Midbrain (tissue), 1 donor: ENCODE results near the gene SLC13A1.
A peak's percentile ranks its signal among the peaks of the same experiment; 100 is the strongest.

ENCODE experiments used
- DNase-seq: peaks from one replicate; lab custom pipeline; 2025; lab: John Stamatoyannopoulos, UW

SLC13A1 gene

DNA sequence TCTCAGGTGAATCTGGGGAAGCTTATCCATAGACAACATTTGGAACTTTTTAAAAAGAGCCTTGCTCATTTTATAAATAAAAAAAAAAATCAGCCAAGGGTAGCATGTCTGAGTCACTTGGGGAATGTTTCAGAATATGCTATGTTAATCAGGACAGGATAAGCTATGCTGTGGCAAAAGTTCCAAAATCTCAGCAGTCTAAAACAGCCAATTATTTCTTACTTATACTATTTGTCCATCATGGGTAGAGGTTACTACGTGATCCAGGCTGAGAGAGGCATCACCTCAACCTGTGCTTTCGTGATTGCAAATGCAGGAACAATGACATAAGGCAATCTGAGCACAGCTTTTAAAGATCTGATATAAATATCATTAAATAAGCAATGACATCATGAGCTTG lies 6.5 kb downstream of the SLC13A1 start:
- DNase-seq = no peak

DNA sequence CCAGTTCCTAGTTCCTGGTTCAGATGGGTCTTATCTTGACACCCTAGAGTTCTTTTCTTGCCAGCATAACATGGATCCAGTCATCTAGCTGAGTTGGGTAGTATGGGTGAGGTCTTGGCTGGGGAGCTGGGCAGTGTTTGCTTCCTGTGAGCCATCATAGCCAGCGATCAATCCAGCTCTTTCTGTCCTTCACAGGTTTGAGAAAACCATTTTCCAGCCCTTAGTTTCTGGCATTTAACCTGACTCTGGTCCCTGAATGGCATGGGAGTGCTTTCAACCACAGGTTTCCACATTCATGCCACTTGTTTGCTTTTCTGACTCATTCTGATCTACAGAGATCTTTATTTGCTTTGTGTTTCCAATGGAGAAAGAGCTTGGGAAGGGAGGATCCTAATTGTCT lies 8.6 kb downstream of the SLC13A1 start:
- DNase-seq = no peak

DNA sequence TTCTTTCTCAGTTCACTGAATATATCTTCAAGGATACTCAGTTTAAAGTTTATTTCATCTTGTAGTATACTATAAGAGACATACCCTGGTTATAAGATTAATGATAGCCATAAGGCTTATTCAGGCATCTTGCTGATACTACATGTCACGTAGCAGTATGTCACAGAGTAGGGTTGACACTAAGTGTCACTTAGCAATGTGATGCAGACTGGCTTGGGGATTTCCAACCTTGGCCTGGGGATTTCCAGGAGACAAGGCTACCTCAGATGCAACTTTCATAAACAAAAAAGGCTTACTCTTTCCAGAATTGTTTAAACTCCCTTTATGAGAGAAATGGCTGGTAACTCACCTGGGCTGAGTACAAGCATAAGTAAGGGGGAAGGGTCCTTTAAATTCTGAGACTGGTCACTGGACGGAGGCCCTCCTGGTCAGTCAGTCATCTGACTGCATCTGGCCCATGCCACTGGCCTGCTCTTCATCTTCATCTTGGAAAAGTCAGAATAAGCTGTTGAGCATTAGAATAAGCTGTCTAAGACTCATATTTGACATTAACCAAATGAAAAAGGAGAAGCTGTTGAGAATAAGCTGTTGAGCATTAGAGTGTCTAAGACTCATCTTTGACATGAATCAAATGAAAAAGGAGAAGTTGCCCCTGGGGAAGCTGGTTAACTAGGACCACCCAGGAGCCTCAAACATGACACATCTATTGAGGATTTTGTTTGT lies 9.5 kb downstream of the SLC13A1 start:
- no peak for DNase-seq

DNA sequence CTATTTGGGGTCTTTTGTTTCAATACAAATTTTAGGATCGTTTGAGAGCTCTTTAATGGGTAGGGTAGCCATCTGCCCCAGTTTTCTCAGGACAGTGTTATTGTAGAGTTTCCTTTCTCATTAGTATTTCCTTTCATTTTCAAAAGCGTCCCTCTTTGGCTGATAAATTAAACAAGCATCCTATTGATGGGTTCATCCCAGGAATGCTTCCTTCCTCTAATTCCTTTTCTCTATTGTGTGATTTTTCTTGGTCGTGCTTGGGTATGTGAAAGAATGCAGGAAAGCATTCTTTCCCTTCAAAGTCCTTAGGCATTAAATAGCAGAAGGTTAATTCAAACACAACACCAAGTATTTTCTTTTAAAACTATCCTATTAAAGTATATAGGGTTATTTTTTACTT lies 14.0 kb downstream of the SLC13A1 start:
- no peak for DNase-seq

DNA sequence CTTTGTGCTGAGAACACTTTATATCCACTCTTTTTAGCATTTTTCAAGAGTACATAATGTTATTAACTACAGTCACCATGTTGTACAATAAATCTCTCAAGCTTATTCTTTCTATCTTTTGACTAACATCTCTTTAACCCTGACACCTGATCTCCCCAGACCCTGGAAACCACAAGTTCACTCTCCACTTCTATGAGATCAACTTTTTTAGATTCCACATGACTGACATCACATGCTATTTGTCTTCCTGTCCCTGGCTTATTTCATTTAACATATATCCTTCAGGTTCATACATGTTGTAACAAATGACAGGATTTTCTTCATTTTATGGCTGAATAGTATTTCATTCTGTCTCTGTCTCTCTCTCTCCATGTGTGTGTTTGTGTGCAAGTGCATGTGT lies 15.5 kb downstream of the SLC13A1 start:
- no peak for DNase-seq

DNA sequence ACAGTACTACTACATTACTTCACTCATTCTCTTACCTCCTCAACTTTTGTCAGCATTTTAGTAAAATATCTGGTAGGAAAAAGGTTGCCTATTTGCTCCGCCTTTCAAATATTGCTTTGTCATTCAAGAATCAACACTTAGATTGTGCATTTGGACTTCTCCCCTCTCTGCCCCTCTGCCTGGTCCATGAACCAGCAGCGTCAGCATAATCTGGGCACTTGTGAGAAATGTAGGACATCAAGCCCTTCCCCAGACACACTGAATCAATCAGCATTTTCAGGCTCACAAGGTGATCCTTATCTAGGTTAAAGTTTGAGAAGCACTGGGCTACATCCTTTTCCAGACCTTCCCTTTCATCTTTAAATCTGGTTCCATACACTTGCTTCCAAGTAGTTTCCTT lies 16.3 kb downstream of the SLC13A1 start:
- DNase-seq = no peak

DNA sequence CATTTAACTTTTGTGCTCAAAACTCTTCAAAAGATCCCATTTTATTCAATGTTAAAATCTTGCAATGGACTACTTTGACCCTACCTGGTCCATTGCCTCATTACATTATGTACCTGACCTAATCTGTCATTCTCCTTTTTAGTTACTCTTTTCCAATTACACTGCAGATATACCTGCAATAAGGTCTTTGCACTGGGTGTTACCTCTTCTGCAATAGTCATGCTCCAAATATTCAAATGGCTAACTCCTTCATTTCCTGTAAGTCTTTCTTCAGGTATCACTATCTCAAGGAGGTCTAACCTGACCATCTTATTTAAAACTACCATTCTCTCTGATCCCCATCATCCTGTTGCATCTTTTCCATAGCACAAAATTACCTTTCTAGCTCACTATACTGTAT lies 22.3 kb downstream of the SLC13A1 start:
- DNase-seq = no peak

DNA sequence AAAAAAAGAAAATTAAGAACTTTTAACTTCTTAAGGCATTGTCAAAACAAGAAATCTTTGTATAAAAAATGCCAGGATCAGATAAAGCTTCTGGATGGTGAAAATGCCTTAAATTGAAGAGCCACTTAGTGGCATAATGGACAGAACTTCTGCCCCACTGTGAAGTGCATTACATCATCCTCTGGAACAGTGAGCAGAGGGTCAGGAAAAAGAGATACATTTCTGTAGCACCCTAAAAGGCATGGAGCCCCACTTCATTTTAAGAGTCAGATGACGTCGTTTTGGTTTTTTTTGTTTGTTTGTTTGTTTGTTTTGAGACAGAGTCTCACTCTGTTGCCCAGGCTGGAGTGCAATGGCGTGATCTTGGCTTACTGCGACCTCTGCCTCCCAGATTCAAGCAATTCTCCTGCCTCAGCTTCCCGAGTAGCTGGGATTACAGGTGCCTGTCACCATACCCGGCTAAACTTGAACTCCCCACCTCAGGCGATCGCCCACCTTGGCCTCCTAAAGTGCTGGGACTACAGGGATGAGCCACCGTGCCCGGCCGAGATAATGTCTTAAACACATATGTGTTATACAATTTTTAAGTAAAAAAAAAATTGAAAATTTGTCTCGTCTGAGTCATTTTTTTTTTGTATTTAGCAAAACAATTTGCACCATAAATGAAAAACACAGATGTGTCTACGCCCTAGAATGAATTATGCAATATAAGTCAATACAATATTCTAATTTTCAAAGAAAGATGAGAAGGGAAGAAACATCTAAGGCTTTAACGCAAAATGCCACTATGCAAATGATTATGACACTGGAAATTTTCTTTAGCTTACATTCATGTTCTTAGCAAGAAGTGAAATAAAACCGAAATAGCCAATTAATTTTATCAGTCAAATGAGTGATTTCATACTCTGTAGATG lies 29.2 kb downstream of the SLC13A1 start:
- no peak for DNase-seq

DNA sequence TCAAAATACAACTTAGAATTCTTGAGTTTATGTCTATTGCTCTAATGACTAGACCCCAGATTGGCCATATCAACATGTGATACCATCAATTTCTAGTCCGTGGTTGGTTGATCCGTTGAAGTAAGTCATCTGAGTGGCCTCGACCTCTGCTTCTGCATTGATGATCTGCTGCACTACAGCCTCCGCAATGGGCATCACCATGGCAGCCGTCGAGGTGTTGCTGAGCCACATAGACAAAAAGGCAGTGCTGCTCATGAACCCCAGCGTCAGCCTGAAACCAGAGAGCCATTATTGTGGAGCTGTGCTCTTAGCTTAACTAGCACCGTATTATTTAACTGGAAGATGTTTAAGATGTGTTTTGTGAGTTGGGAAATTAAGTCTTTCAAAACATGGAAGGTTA lies 30.7 kb downstream of the SLC13A1 start:
- DNase-seq = no peak

DNA sequence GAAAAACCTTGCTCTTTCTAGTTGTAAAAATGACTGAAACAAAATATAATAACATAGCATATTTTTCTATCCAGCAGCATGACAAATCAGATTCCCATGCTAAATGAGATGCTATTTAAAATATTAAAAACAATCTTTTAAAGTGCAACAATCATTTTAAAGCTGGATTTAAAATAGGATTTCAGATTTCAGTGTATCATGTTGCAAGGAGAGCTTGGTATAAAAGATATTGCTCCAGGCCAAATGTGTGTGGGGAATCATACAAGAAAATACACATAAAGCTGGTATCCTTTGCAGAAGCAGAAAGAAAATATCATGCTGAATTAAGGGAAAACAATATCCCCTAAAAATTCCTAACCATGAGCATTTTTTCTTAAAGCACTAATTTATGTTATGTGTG lies 42.2 kb downstream of the SLC13A1 start:
- no peak for DNase-seq

DNA sequence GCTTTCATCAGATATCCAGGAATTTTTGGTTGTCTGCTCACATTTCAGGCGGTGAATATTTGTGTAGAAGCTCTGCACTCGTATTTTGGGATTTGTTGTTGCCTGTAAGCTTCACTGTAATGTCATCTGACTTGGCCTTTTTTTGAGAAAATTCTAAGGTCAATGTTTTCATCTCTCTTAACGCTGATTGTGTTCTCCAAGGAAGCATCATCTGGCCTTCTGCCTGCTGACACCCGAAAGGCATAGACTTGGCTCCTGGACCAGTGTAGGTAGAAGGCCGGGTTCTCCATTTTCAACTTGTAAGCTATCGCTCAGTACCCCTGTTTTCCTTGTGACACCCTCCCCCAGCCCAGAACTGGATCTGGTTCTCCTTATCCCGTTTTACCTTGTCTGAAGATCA lies 44.2 kb downstream of the SLC13A1 start:
- DNase-seq = no peak

DNA sequence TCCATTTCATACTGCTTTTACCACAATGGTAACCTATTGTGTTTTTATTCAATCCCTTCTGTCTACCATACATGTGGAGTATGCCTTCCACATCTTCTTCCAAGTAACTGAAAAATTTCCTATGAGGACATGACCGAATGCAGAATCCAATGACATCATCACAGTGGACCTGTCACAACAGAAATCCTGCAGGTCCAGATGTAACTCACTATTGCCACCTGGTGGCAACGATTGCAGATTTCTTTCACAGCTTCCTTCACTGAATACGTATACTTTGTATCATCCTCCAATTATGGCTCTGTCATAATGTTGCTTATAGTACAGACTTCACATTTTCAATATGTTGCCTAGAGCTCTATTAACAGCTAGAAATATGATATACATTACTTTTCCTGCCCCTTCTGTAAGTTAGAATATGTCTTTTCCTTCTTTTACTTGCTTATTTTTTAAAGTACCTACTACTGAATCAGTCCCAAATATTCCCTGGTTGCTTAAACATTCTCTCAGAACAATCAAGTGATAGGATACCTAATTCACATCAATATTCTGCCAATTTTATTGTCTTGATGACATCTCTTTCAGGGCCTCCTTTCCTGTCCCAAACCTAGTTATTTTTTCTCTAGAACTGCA lies 45.4 kb downstream of the SLC13A1 start:
- DNase-seq = peak; percentile 77

DNA sequence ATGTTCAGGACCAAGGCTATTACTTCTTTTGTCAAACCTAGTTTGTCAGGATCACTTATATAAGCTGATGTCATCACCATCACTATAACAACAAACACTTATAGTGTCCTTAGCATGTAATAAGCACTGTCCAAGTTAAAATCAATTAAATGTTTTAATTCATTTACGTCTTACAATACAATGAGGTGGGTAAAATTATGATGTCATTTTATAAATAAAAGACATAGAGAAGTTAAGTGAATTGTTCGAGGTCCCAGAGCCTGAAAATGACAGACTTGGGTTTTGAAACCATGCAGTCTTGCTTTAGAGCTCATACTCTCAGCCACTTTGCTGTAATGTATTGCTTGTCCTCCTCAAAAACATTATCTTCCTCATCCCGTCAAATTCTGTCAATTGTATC lies 48.3 kb downstream of the SLC13A1 start:
- no peak for DNase-seq

DNA sequence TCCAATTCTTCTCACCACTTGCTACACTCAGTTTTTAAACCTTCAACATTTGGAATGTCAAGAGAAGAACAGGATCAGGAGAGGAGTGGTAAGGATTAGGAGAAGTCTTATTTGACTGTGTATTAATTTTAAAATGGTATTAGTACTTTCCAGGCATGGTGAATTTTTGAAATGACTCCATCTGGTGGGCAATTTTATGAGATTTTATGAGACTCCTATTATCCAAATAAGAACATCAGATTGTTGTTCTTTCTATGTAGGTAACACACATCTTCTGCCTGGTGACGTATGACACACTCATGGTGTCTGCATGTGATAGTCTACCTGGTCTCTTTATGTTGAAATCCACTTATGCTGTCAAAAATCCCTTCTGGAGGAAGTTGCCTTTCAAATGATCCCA lies 51.0 kb downstream of the SLC13A1 start:
- DNase-seq = no peak

DNA sequence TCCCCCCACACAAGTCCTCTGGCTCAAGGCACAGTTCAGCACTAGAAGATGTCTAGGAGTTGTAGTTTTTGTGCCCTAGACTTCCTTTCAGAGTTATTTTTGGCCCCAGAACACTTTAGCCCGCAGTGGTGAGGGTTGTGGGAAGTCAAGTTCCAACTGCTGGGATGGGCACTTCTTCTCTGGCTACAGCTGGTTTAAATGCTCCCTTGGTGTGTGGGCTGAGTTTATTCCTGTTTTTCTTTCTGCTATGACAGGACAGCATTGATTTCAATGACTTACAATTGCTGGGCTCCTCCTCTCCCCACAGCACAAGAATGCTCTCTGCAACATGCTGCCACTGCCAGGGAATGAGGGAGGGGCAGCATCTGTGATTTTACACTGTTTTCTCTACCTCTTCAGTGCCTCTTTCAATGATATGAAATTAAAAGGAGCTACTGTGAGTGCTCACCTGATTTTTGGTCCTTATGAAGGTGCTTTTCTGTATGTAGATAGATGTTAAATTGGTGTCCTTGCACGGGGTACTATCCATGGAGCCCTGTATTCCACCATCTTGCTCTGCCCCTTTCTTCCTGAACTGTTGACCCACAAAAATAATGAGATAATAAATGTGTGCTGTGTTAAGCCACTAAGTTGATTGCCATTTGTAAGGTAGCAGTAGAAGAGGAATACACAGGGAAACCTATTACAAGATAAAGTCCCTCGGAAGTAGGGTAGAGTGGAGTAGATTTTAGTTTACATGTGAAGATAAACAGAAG lies 56.3 kb downstream of the SLC13A1 start:
- no peak for DNase-seq

DNA sequence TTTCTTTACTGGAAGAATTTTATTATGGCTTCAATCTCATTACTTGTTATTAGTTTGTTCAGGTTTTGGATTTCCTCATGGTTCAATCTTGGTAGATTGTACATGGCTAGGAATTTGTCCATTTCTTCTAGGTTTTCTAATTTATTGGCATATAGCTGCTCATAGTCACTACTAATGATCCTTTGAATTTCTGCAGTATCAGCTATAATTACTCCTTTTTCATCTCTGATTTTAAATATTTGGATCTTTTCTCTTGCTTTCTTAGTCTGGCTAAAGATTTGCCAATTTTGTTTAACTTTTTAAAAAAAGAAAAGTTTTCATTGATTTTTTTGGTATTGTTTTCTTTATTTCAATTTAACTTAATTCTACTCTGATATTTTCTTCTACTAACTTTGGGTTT lies 59.2 kb downstream of the SLC13A1 start:
- DNase-seq = no peak

DNA sequence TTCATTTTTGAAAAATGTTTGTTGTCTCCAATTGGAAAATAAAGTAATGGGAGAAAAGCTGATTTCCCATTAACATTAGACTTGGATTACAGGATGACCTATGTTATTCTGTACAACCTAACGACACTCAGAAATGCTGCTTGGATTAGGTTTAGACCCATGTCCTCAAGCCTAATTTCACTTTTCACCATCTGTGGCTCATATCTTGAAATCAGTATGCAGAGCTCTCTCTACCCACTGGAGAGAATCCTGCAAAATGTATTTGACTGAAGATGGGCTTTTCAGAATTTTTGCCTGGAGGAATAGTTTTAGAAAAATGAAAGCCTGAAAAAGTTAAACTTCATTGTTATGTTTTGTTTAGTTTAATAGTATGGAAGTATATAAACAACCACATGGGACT lies 63.8 kb downstream of the SLC13A1 start:
- DNase-seq = no peak

DNA sequence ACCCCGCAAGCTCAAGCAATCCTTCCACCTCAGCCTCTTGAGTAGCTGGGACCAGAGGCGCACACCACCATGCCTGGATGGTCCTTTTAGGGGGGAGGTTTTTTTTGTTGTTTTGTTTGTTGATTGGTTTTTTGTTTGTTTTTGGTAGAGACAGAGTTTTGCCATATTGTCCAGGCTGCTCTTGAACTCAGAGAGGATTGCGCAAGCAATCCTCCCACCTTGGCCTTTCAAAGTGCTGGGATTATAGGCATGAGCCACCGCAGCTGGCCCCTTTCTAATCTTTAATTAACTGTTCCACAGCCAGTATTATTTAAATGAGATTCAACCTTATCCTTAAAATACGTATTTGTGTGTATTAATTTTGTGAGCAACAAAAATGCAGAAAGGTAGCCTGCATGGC lies 65.8 kb downstream of the SLC13A1 start:
- DNase-seq = no peak

DNA sequence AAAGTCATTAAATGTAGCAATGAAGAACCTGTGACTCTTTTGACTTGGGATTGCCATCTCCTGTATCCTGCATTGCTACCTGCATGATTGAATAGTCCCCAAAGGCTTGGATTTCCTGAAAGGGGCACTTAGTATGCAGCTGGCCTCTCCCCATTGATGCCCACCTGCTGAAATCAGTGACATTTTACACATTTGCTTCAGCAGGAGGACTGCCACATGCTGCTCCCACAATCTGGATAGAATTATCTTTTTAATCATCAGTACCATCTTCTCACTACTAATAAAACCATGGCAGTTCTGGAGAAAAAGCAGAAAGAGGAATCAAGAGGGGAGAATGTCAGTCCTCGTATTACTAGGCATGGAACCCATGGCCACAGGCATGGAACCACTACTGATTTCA lies 67.8 kb downstream of the SLC13A1 start:
- no peak for DNase-seq

DNA sequence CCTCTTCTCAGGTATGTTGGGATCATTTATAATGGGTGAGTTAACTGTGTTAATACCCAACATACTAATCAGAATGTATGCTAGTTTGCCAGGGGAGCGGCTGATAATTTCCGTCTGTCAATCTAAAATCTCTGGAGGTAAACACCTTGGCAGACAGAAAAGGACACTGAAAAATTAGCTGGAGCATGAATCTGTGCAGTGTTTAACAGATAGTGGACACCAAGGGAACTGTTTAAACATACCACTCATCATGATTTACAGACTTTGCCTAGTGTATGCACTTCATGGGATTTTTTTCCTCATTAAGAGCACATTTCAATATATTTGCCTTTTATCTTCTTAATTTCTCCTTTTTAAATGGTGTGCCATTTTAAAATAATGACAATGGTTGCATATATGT lies 68.2 kb downstream of the SLC13A1 start:
- DNase-seq = no peak

DNA sequence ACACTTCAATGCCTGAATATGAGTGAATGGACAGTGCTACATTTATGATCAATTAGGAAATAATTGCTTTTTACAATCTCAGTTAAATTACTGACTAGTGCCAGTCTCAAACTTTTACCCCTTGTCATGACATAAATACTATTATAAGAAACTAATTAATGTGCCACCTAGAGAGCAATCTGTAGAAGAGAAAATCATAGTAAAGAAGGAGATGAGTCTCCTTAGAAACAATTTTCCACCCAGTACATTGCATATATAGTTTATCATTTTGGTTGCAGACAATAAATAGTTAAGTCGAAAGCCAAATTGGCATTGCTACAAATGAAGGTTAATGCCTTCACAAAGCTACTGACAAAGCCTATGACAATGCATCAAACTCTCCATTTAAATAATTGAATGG lies 68.6 kb downstream of the SLC13A1 start:
- no peak for DNase-seq

DNA sequence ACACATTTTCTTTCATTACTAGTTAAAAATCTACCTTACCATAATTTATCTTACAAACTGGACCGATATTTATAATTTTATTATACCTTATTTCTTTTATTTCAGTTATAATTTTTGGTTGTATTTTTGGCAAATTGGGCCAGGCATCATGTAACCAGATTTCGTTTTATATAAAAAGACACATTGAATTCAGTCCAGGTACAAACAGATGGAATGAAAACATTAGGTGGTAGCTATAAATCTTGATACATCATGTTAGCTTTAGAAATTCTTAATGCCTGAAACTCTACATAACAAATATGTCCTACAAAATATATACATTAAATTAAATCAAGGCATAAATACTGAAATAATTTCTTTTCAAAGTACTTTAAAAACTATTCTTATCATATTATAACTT lies 73.1 kb downstream of the SLC13A1 start:
- DNase-seq = no peak
